Measurements from ENCODE around the gene SEC14L6. TPM values are rescaled to one million over a fixed set of nuclear protein-coding genes. Genes with fewer than 3 reads are reported as not detected.

SEC14L6 gene
- total RNA-seq, 4 donors from 2014 or later = not detected

DNA sequence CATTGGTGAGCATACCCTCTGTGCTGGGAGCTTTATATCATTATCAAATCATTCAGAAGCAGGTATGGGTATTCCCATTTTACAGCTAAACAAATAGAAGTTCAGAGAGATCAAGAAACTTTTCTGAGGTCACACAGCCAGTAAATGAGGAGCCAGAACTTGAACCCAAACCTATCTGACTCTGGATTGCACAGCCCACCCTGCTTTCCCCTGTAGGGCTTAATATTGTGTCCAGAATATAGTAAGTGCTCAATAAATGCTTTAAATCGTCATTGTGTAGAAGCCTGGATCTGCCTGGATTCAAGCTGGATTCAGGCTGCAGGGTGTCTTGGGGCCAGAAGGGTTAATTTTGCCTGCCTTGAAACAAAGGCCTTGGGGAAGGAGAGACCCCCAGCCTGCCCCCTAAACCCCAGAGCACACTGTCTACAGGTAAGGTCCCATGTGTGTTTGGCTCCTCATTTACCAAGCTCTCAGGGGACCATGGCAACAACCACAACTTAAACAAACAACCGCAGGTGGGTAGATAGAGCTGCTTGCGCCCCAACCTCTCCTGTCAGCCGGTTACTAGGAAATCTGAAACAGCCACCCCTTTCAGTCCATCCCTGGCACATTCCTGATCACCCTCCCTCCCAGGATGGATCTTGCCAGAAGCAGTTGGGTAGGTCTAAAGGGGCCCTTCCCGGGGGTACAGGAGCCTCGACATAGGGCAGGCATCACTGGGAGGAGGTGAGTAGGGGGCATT lies 71.7 kb downstream of the SEC14L6 start:
- in situ Hi-C loops (cut with MboI; ENCODE audit: low sequenced_read_pairs in 4 of 4) (no loop called here), intact Hi-C loops (cut with DNase I; ENCODE audit: low total_unique reads) (no loop called here)
- TF ChIP-seq, protein P1, sequence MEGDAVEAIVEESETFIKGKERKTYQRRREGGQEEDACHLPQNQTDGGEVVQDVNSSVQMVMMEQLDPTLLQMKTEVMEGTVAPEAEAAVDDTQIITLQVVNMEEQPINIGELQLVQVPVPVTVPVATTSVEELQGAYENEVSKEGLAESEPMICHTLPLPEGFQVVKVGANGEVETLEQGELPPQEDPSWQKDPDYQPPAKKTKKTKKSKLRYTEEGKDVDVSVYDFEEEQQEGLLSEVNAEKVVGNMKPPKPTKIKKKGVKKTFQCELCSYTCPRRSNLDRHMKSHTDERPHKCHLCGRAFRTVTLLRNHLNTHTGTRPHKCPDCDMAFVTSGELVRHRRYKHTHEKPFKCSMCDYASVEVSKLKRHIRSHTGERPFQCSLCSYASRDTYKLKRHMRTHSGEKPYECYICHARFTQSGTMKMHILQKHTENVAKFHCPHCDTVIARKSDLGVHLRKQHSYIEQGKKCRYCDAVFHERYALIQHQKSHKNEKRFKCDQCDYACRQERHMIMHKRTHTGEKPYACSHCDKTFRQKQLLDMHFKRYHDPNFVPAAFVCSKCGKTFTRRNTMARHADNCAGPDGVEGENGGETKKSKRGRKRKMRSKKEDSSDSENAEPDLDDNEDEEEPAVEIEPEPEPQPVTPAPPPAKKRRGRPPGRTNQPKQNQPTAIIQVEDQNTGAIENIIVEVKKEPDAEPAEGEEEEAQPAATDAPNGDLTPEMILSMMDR (IDR thresholded peaks at IDR 0.05 in 4 of 5, conservative IDR thresholded peaks at IDR 0.05 in 1 of 5) = no peak
- TF ChIP-seq POLR2A (IDR thresholded peaks at IDR 0.05) = no peak
- no peak overlapping the region for H3K4me3 ChIP-seq
- no peak overlapping the region for H3K27ac ChIP-seq
- H3K4me1 ChIP-seq = no peaks in the 10 kb centered on the region
- no peak for ATAC-seq
- H3K9me3 ChIP-seq = no peaks in the 10 kb centered on the region
- H3K27me3 ChIP-seq = peaks cover 5 to 10% (median 8%) of the 10 kb centered on the region in 3 donors
- no peaks in the 10 kb centered on the region for H3K36me3 ChIP-seq
- DNase-seq = no peak

- Histone ChIP-seq H3K4me1 (no peaks in the 10 kb centered on the region), H3K9me3 (no peaks in the 10 kb centered on the region), H3K27ac (no peak overlapping the region), H3K27me3 (peaks cover 5 to 10% (median 8%) of the 10 kb centered on the region in 3 donors), H3K36me3 (no peaks in the 10 kb centered on the region), H3K4me3 (no peak overlapping the region)
- in situ Hi-C loops (cut with MboI; ENCODE audit: low sequenced_read_pairs in 4 of 4) (no loop called here), intact Hi-C loops (cut with DNase I; ENCODE audit: low total_unique reads) (no loop called here)
- ATAC-seq (no peak), DNase-seq (no peak)
- TF ChIP-seq, protein P1 (IDR thresholded peaks at IDR 0.05 in 4 of 5, conservative IDR thresholded peaks at IDR 0.05 in 1 of 5) = no peak
These were observed 72.4 kb downstream of the SEC14L6 start for GRCh38 chr22:30474121-30474520.

- H3K4me3 ChIP-seq = no peak overlapping the region
- no peak overlapping the region for H3K27ac ChIP-seq
- no peaks in the 10 kb centered on the region for H3K9me3 ChIP-seq
- in situ Hi-C loops (cut with MboI; ENCODE audit: low sequenced_read_pairs in 4 of 4) = no loop called here
- no peaks in the 10 kb centered on the region for H3K4me1 ChIP-seq
- peaks cover 5 to 10% (median 8%) of the 10 kb centered on the region in 3 donors for H3K27me3 ChIP-seq
- intact Hi-C loops (cut with DNase I; ENCODE audit: low total_unique reads) = no loop called here
- no peaks in the 10 kb centered on the region for H3K36me3 ChIP-seq
- TF ChIP-seq POLR2A (IDR thresholded peaks at IDR 0.05) = no peak
- ATAC-seq (no peak), DNase-seq (no peak)
These were observed 73.4 kb downstream of the SEC14L6 start for GRCh38 chr22:30472994-30473720.

Other genes starting within 250 kb of the SEC14L6 start
- gene TBC1D10A, start 219.8 kb downstream of the SEC14L6 start, total RNA-seq = 1 to 10 TPM; 4.1 to 9.6 (median 6.2) TPM
- 100 to 1,000 TPM in 2 of 4 donors, 10 to 100 TPM in 2; 36.0 to 145 (median 94.5) TPM for gene SF3A1, start 189.8 kb downstream of the SEC14L6 start, total RNA-seq
- gene CCDC157, start 189.7 kb downstream of the SEC14L6 start, total RNA-seq = 1 to 10 TPM in 2 of 4 donors, under 1 TPM in 2; 0.41 to 1.4 (median 1.1) TPM
- 10 to 100 TPM in 1 of 4 donors, 1 to 10 TPM in 3; 4.7 to 11.2 (median 8.1) TPM for gene RNF215, start 159.3 kb downstream of the SEC14L6 start, total RNA-seq
- 1 to 10 TPM; 3.0 to 5.1 (median 4.2) TPM for gene SEC14L2, start 149.7 kb downstream of the SEC14L6 start, total RNA-seq
- 10 to 100 TPM; 15.9 to 57.7 (median 44.5) TPM for gene MTFP1, start 121.0 kb downstream of the SEC14L6 start, total RNA-seq
- gene SEC14L3, start 74.7 kb downstream of the SEC14L6 start, total RNA-seq = not detected
- gene SEC14L4, start 41.0 kb downstream of the SEC14L6 start, total RNA-seq = under 1 TPM in 1 of 4 donors, not detected in 3; 0.11 TPM
- 1 to 10 TPM in 2 of 4 donors, under 1 TPM in 2; 0.29 to 2.0 (median 1.2) TPM for gene GAL3ST1, start 27.9 kb upstream of the SEC14L6 start, total RNA-seq
- 10 to 100 TPM; 56.3 to 72.0 (median 65.8) TPM for gene PES1, start 45.2 kb upstream of the SEC14L6 start, total RNA-seq
- gene TCN2, start 60.4 kb upstream of the SEC14L6 start, total RNA-seq = 10 to 100 TPM in 3 of 4 donors, 1 to 10 TPM in 1; 5.1 to 12.8 (median 11.7) TPM
- 10 to 100 TPM in 2 of 4 donors, 1 to 10 TPM in 2; 8.5 to 19.3 (median 10.9) TPM for gene SLC35E4, start 89.0 kb upstream of the SEC14L6 start, total RNA-seq
- gene DUSP18, start 121.1 kb upstream of the SEC14L6 start, total RNA-seq = 1 to 10 TPM in 3 of 4 donors, under 1 TPM in 1; 0.82 to 4.3 (median 2.0) TPM
- gene OSBP2, start 148.1 kb upstream of the SEC14L6 start, total RNA-seq = 1 to 10 TPM; 2.8 to 4.3 (median 3.0) TPM